T-cell (primary cell): ENCODE measurements around the gene PNCK. TPM values are rescaled to one million over a fixed set of nuclear protein-coding genes. Genes with fewer than 3 reads are reported as not detected.
"Not testable (repeated sequence)": the region's sequence is repeated elsewhere in the genome, so short reads cannot be mapped to it uniquely, and the experiment has no call there.

Experiments
- ATAC-seq, 4 experiments: fragments of 200-7000 bp in 3 of 4; fragments of 150-1000 bp in 1 of 4; cut with Tn5 transposase; replicated peaks in 1 of 4; 1 replicate in 3 of 4; 2 replicates in 1 of 4; pipeline ENCODE4 v1.10.0; 2021; ENCODE audit warnings: moderate library complexity in 3 of 4, mild to moderate bottlenecking in 2 of 4, moderate number of reproducible peaks in 1 of 4
- CTCF ChIA-PET, 2 donors: fragments of 300-600 bp; sonication (Branson Sonifier 250); formaldehyde crosslinking; loops; one replicate each; lab custom pipeline; 2022; ENCODE audit warnings: antibody characterized with exemption in 2 of 2; lab: Charles Lee
- POLR2A ChIA-PET, 2 donors: fragments of 300-600 bp; sonication (Branson Sonifier 250); formaldehyde crosslinking; loops; one replicate each; lab custom pipeline; 2022; ENCODE audit warnings: antibody characterized with exemption in 2 of 2; lab: Charles Lee
- DNase-seq, 35 experiments: peaks; one replicate each; pipeline versions ENCODE4 v3.0.0 to v3.0.0-alpha.2; 2013 to 2023
- H3K27ac ChIP-seq: one replicate; pipeline ENCODE4 v1.5.1; 2013; ENCODE audit warnings: low read length
- H3K27me3 ChIP-seq, 2 experiments: replicated peaks in 1 of 2; 1 replicate in 1 of 2; 2 replicates in 1 of 2; pipeline versions ENCODE4 v1.6.1 to v1.7.0; 2013; ENCODE audit warnings: low read length in 1 of 2, mixed read lengths in 1 of 2; ENCODE audit not compliant: control insufficient read depth in 2 of 2, insufficient read depth in 2 of 2; ENCODE audit errors: extremely low read depth in 1 of 2
- H3K36me3 ChIP-seq, 2 donors: 1 replicate in 1 of 2; 2 replicates in 1 of 2; pipeline versions ENCODE4 v1.6.1 to v1.7.0; 2013; ENCODE audit warnings: low read length in 1 of 2; ENCODE audit not compliant: control insufficient read depth in 2 of 2, insufficient read depth in 1 of 2; ENCODE audit errors: extremely low read depth in 1 of 2
- H3K4me1 ChIP-seq, 2 experiments: 1 replicate in 1 of 2; 2 replicates in 1 of 2; pipeline versions ENCODE4 v1.6.1 to v1.7.0; 2013; ENCODE audit warnings: low read length in 2 of 2, mixed read lengths in 1 of 2; ENCODE audit not compliant: insufficient read depth in 2 of 2, control insufficient read depth in 1 of 2; ENCODE audit errors: extremely low read depth in 1 of 2
- H3K4me3 ChIP-seq, 2 donors: 1 replicate in 1 of 2; 2 replicates in 1 of 2; pipeline versions ENCODE4 v1.5.1 to v1.7.0; 2013; ENCODE audit warnings: mild to moderate bottlenecking in 2 of 2, low read length in 1 of 2, moderate library complexity in 1 of 2; ENCODE audit not compliant: control insufficient read depth in 1 of 2; ENCODE audit errors: extremely low read depth in 1 of 2
- H3K9me3 ChIP-seq: 2 replicates; pipeline ENCODE4 v1.7.0; 2013
- H3K27ac Mint-ChIP-seq, 2 donors: one replicate each; pipeline ENCODE4 v1.8.0; 2020 to 2021; ENCODE audit warnings: mild to moderate bottlenecking in 2 of 2, mixed read lengths in 2 of 2
- H3K27me3 Mint-ChIP-seq, 2 donors: one replicate each; pipeline ENCODE4 v1.8.0; 2021 to 2022; ENCODE audit warnings: mixed read lengths in 2 of 2
- H3K36me3 Mint-ChIP-seq: one replicate; pipeline ENCODE4 v1.8.0; 2021; ENCODE audit warnings: mixed read lengths
- H3K4me1 Mint-ChIP-seq, 3 donors: one replicate each; pipeline ENCODE4 v1.8.0; 2020 to 2022; ENCODE audit warnings: mixed read lengths in 3 of 3, mild to moderate bottlenecking in 1 of 3
- H3K4me3 Mint-ChIP-seq, 3 donors: one replicate each; pipeline ENCODE4 v1.8.0; 2020 to 2022; ENCODE audit warnings: mild to moderate bottlenecking in 3 of 3, mixed read lengths in 3 of 3, moderate library complexity in 3 of 3
- H3K9me3 Mint-ChIP-seq, 3 donors: one replicate each; pipeline ENCODE4 v1.8.0; 2020 to 2022; ENCODE audit warnings: mixed read lengths in 3 of 3
- WGBS: methylation state at CpG from one replicate; pipeline ENCODE4 v1.1.5; 2013; ENCODE audit warnings: missing lambda C conversion rate; ENCODE audit not compliant: insufficient coverage; 5-methylcytosine and 5-hydroxymethylcytosine counted together
- total RNA-seq, 35 experiments: library from RNA in 6 of 35; stranded (reverse) in 6 of 35; fragments of 120-200 nt in 1 of 35; gene quantifications; one replicate each; pipeline versions ENCODE4 v1.2.1 to v1.2.4 and lab custom pipeline; 2013 to 2026

Gene PNCK
- total RNA-seq, 5 donors from 2014 or later (not counting 1 experiment from before 2014, with no cell fraction given) = 1.0 TPM; not detected in 4

DNA sequence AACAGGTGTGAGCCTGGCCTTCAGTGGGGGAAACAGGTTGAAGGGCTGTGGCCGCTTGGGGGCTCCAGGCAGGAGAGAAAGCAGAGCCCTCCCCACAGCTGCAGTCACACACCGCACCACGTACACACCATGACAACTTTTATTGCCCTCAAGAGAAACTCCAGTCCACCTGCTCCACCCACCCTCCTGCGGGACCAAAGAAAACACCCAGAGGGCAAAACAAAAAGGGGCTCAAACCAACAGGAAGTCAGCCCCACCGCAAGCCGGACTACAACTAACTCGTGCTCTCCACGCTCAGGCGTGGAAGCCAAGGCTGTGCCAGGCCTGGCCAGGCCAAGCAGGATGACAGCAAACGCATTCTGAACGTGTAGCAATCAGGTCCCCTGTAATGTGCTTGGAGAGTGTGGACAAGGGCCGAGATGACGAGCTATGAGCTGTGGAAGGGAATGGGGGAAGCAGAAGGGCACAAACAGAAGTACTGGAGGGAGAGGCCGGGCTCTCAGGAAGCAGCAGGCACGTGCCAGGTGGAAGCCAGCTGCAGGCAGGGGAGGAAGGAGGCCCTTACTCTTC, 26.8 kb upstream of the PNCK start:
- no CpG with 5 or more reads among the region's 15 CpGs for WGBS
- Histone ChIP-seq H3K27ac (no peak overlapping the region), H3K36me3 (peaks cover 10 to 40% of the 10 kb centered on the region in 2 donors), H3K9me3 (no peaks in the 10 kb centered on the region), H3K4me1 (no peaks in the 10 kb centered on the region), H3K4me3 (no peak overlapping the region), H3K27me3 (no peaks in the 10 kb centered on the region)
- DNase-seq (no peak), ATAC-seq (no peak)
- H3K27ac Mint-ChIP-seq = no peak overlapping the region
- ChIA-PET POLR2A (no interaction called here), CTCF (interaction anchor here in 1 of 2 donors (0.7 kb wide), 1 partner anchor 795 kb away, joined by 3 read pairs; no protein-coding TSS in a partner anchor)
- H3K4me3 Mint-ChIP-seq = no peak overlapping the region
- H3K9me3 Mint-ChIP-seq = no peaks in the 10 kb centered on the region
- H3K4me1 Mint-ChIP-seq = peaks cover 0 to 7% (median 0%) of the 10 kb centered on the region in 3 donors
- peaks cover 12% of the 10 kb centered on the region for H3K36me3 Mint-ChIP-seq
- H3K27me3 Mint-ChIP-seq = peaks cover 0 to 9% of the 10 kb centered on the region in 2 donors

DNA sequence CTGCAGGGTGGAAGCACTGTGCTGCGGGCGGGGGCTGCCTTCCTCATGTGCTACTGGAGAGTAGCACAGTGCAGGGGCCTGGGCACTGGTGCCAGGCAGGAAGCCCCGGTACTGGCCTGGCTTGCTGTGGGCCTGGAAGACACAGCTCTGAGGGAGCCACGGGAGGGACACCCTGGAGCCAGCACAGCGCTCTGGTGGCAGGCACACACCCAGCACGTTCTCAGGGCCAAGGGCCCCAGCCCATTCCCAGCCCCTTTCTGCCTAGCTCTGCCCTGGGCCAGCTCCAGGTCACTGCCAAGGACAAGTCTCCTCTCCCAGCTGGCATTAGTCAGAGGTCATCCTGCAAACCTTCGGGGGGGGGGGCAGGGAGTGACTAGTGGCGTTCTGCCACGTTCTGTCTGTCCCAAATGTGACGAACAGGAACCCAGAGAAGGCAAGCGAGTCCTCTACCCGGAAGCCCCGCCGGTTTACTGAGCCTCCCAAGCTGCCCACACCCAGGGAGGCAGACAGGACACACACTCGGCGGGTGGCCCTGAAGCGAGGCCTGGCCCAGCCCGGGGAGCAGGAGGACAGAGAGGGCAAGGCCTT, 26.3 kb upstream of the PNCK start:
- H3K27ac ChIP-seq, H3K4me1 ChIP-seq, H3K4me1 Mint-ChIP-seq, H3K27me3 ChIP-seq, DNase-seq, ATAC-seq, H3K9me3 Mint-ChIP-seq, H3K27me3 Mint-ChIP-seq, H3K4me3 ChIP-seq, H3K27ac Mint-ChIP-seq, POLR2A ChIA-PET, H3K4me3 Mint-ChIP-seq, H3K9me3 ChIP-seq: not testable (repeated sequence)
- CTCF ChIA-PET = interaction anchor here in 1 of 2 donors (0.7 kb wide), 1 partner anchor 795 kb away, joined by 3 read pairs; no protein-coding TSS in a partner anchor
- peaks cover 10 to 40% of the 10 kb centered on the region in 2 donors for H3K36me3 ChIP-seq
- 100% methylated on average over 4 of the region's 18 CpGs for WGBS
- H3K36me3 Mint-ChIP-seq = peaks cover 12% of the 10 kb centered on the region

DNA sequence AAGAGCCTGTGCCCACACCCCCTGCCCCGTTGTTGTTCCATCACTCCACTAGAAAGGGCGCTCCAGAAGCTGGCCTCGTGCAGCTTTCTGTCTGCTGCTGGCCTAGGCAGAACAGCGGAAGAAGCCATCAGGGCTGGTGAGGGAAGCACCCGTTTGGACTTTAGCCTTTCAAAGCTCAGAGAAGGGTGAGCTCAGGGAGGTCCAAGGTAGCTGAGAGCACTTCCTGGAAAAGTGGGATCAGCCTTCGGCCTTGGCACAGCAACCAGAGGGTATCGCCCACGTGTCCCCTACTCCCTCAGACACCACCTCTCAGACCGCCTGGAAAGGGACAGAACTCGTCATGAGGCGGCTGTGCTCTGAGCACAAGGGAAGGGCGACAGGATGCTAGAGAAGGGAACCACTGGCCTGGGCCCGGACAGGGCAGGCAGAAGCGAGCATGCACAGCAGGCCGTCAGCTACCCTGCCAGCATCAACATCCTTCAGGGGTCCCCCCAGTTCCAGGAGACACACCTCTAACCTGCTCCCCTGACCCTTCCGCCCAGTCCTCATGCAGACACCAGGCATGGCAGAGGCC, 25.7 kb upstream of the PNCK start:
- H3K4me3 ChIP-seq, H3K9me3 ChIP-seq, H3K9me3 Mint-ChIP-seq, H3K27ac ChIP-seq, CTCF ChIA-PET, H3K27ac Mint-ChIP-seq, H3K4me1 Mint-ChIP-seq, H3K27me3 Mint-ChIP-seq, DNase-seq, ATAC-seq, POLR2A ChIA-PET, H3K4me1 ChIP-seq, H3K27me3 ChIP-seq, H3K4me3 Mint-ChIP-seq: not testable (repeated sequence)
- H3K36me3 ChIP-seq = peaks cover 10 to 37% of the 10 kb centered on the region in 2 donors
- H3K36me3 Mint-ChIP-seq = peaks cover 12% of the 10 kb centered on the region
- no CpG with 5 or more reads among the region's 16 CpGs for WGBS

DNA sequence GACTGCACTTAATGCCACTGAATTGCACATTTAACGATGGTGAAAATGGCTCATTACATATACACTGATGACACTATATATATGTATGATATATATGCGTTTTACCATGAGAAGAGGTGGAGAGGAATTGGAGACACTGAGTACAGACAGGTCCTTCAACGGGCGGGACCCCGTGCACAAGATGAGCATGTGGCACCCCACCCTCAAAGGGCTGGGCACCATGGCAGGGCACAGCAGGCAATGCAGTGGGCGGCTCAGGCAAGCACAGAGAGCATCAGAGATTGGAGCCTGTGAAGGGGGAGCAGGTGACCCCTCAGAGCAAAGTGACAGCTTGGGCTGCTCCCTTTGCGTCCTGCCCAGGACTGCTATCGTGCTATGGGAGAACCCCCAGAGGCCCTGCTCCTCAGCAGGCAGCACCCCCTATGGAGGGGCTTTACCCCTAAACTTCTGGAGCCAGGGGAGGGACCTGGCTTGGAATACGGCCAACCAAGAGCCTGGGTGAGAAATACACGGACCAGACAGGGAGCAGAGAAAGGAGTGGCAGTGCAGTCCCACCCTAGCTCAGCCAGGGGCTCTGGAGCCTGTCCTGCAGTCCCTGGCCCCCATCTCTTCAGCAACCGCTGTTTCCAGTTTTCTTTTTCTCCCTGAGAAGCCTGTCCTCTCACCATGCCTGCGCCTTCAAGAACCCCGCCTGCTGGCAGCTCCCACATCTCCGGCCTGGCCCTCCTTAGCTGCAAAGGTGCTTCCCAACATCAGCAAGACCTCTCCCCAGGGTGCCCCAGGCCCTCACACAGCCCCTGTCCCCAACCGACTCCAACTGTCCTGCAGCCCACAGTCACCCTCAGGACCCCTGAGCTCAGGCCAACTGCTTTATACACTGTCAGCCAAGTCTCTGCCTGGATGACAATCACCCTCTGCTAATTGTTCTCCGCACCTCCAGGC, 24.6 kb upstream of the PNCK start:
- Histone ChIP-seq H3K9me3 (no peaks in the 10 kb centered on the region), H3K27ac (no peak overlapping the region), H3K4me3 (no peak overlapping the region), H3K4me1 (no peaks in the 10 kb centered on the region), H3K36me3 (peaks cover 10 to 29% of the 10 kb centered on the region in 2 donors), H3K27me3 (no peaks in the 10 kb centered on the region)
- no peaks in the 10 kb centered on the region for H3K9me3 Mint-ChIP-seq
- H3K4me3 Mint-ChIP-seq = no peak overlapping the region
- CTCF ChIA-PET = no interaction called here
- WGBS = 100% methylated on average over 2 of the region's 16 CpGs
- H3K27ac Mint-ChIP-seq = no peak overlapping the region
- DNase-seq (no peak), ATAC-seq (no peak)
- H3K36me3 Mint-ChIP-seq = peaks cover 12% of the 10 kb centered on the region
- POLR2A ChIA-PET = no interaction called here
- H3K27me3 Mint-ChIP-seq = peaks cover 0 to 9% of the 10 kb centered on the region in 2 donors
- peaks cover 0 to 7% (median 0%) of the 10 kb centered on the region in 3 donors for H3K4me1 Mint-ChIP-seq

DNA sequence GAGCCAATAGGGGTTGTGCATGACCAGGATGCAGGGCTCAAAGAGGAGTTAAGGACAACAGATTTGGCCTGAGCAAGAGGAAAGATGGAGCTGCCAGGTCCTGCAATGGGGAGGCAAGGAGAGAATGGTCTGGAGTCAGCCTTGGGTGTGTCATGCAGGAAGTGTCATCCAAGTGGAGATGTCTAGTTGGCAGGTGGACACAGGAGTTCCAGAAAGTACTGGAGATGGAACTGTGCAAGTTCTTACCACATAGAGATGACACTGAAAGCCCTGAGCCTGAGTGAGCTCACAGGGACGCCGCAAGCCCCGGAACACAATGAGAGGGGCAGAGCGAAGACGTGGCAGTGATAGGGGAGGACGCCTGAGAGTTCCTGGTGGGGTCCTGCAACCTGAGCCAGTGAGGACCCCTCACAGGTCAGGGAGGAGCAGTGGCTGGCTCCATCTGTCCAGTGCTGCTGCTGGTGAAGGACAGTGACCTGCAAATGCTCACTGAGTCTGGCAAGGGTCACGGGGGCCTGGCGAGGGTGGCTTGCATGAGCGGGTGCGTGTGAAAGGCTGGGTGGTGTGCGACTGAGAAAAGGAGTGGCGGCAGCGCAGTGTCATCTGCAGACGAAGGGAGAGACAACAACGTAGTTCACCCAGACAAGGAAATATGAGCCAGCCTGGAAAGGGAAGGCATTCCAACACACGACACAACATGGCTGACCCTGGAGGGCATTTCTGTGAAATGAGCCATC, 23.5 kb upstream of the PNCK start:
- H3K4me3 Mint-ChIP-seq, H3K27me3 ChIP-seq, H3K27ac Mint-ChIP-seq, H3K4me1 Mint-ChIP-seq, H3K9me3 Mint-ChIP-seq, DNase-seq, POLR2A ChIA-PET, H3K27ac ChIP-seq, H3K27me3 Mint-ChIP-seq, H3K4me3 ChIP-seq, H3K4me1 ChIP-seq, CTCF ChIA-PET, H3K9me3 ChIP-seq, ATAC-seq: not testable (repeated sequence)
- peaks cover 12% of the 10 kb centered on the region for H3K36me3 Mint-ChIP-seq
- WGBS = 97% methylated on average over 12 of the region's 16 CpGs
- H3K36me3 ChIP-seq = peaks cover 4 to 24% of the 10 kb centered on the region in 2 donors

DNA sequence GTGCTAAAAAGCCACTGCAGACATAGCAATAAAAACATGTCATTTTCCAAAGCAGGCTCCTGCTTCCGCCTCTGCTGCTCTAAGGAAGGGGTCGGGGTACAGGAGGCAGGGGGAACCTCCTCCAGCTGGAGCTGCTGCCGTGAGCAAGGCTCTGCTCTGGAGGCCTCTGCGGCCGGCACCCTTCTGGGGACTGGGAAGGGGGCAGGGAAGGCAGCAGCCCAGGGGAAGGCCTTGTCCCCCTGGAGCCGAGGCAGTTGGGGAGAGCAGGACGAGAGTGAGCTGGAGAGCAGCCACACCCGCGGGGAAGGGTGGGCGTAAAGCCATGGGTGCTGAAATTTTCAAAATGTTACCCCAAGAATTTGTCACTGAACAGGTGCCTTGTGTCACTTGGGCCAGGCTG, 22.9 kb upstream of the PNCK start:
- H3K27ac Mint-ChIP-seq, POLR2A ChIA-PET, H3K9me3 ChIP-seq, DNase-seq, H3K4me3 ChIP-seq, H3K4me3 Mint-ChIP-seq, H3K27me3 Mint-ChIP-seq, H3K4me1 Mint-ChIP-seq, H3K27ac ChIP-seq, H3K4me1 ChIP-seq, H3K9me3 Mint-ChIP-seq, CTCF ChIA-PET, H3K27me3 ChIP-seq, ATAC-seq: not testable (repeated sequence)
- no CpG with 5 or more reads among the region's 10 CpGs for WGBS
- peaks cover 3 to 20% of the 10 kb centered on the region in 2 donors for H3K36me3 ChIP-seq
- peaks cover 12% of the 10 kb centered on the region for H3K36me3 Mint-ChIP-seq
